ENCODE measurements around the gene RPL5.

The RPL5 gene

GRCh38 chr1:92820024-92820423 lies 11.8 kb upstream of the RPL5 start:
- DNase-seq (ENCODE audit: low read depth): peak; percentile 57

- peak; percentile 41 for DNase-seq (ENCODE audit: low read depth)
Observed at GRCh38 chr1:92820551-92820950, 11.3 kb upstream of the RPL5 start.

- DNase-seq (ENCODE audit: low read depth): peak; percentile 82
Observed at GRCh38 chr1:92822879-92823278, 9.0 kb upstream of the RPL5 start.

GRCh38 chr1:92826792-92827191 lies 5.0 kb upstream of the RPL5 start:
- DNase-seq (ENCODE audit: low read depth): peak; percentile 52

- no peak for DNase-seq (ENCODE audit: low read depth)
Observed at GRCh38 chr1:92831368-92831761, 475 bp upstream of the RPL5 start.

GRCh38 chr1:92832537-92833114 lies 786 bp downstream of the RPL5 start:
- peak; percentile 29 for DNase-seq (ENCODE audit: low read depth)

- DNase-seq (ENCODE audit: low read depth): no peak
Observed at GRCh38 chr1:92833840-92834239, 2.0 kb downstream of the RPL5 start.

- DNase-seq (ENCODE audit: low read depth): no peak
Observed at GRCh38 chr1:92834617-92835016, 2.8 kb downstream of the RPL5 start.

GRCh38 chr1:92837062-92837461 lies 5.2 kb downstream of the RPL5 start:
- DNase-seq (ENCODE audit: low read depth): peak; percentile 35

- no peak for DNase-seq (ENCODE audit: low read depth)
Observed at GRCh38 chr1:92838519-92838918, 6.7 kb downstream of the RPL5 start.

- peak; percentile 16 for DNase-seq (ENCODE audit: low read depth)
Observed at GRCh38 chr1:92839442-92839841, 7.6 kb downstream of the RPL5 start.

GRCh38 chr1:92840600-92840999 lies 8.8 kb downstream of the RPL5 start:
- no peak for DNase-seq (ENCODE audit: low read depth)

- no peak for DNase-seq (ENCODE audit: low read depth)
Observed at GRCh38 chr1:92842082-92843045, 10.5 kb downstream of the RPL5 start.

- no peak for DNase-seq (ENCODE audit: low read depth)
Observed at GRCh38 chr1:92843046-92843423, 11.2 kb downstream of the RPL5 start.

GRCh38 chr1:92843429-92844352 lies 11.9 kb downstream of the RPL5 start:
- no peak for DNase-seq (ENCODE audit: low read depth)

- no peak for DNase-seq (ENCODE audit: low read depth)
Observed at GRCh38 chr1:92844439-92844838, 12.6 kb downstream of the RPL5 start.

- no peak for DNase-seq (ENCODE audit: low read depth)
Observed at GRCh38 chr1:92845908-92846307, 14.1 kb downstream of the RPL5 start.

- DNase-seq (ENCODE audit: low read depth): no peak
Observed at GRCh38 chr1:92848201-92848600, 16.4 kb downstream of the RPL5 start.

GRCh38 chr1:92850019-92850418 lies 18.2 kb downstream of the RPL5 start:
- no peak for DNase-seq (ENCODE audit: low read depth)

GRCh38 chr1:92851729-92852128 lies 19.9 kb downstream of the RPL5 start:
- no peak for DNase-seq (ENCODE audit: low read depth)

- DNase-seq (ENCODE audit: low read depth): no peak
Observed at GRCh38 chr1:92853299-92853698, 21.5 kb downstream of the RPL5 start.

- DNase-seq (ENCODE audit: low read depth): no peak
Observed at GRCh38 chr1:92854101-92854785, 22.4 kb downstream of the RPL5 start.
